ENCODE measurements around the gene SLC22A2.

SLC22A2 gene

GRCh38 chr6:160273750-160274149, 15.1 kb upstream of the SLC22A2 start:
- no peak for DNase-seq (ENCODE audit: low spot score)

DNA sequence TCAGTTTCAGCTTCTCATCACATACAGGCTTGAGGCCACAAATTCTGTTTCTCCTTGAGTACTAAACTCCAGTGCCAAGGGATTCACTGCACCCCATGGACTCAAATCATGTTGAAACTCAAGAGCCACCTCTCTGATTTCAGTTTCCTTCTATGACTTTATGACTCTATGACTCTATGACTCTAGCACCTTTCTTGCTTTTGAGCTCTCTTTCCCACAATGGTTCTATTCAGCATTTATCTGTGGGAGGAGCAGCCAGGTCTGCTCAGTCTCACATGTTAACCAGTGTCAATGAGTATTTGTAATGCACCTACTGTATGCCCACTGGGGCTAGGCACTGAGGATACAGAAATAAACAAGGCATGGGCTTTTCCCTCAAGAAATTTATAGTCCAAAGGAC, 14.6 kb upstream of the SLC22A2 start:
- no peak for DNase-seq (ENCODE audit: low spot score)

- no peak for DNase-seq (ENCODE audit: low spot score)
Measured at GRCh38 chr6:160272707-160273106, 14.1 kb upstream of the SLC22A2 start.

DNA sequence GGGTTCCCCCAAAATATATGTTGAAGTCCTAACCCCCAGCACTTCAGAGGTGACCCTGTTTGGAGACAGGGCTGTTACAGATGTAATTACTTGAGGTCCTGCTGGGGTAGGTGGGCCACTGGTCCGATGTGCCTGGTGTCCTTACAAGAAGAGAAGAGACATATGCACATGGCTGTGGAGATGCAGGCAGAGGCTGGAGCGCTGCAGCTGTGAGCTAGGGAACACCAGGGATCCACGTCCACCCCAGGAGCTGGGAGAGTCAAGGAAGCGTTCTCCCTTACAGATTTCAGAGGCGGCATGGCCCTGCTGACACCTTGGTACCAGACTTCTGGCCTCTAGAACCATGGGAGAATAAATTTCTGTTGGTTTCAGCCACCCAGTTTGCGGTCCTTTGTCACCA, 11.7 kb upstream of the SLC22A2 start:
- no peak for DNase-seq (ENCODE audit: low spot score)

GRCh38 chr6:160269771-160270170, 11.2 kb upstream of the SLC22A2 start:
- DNase-seq (ENCODE audit: low spot score), result no peak

- no peak for DNase-seq (ENCODE audit: low spot score)
Measured at GRCh38 chr6:160269023-160269521, 10.5 kb upstream of the SLC22A2 start.

DNA sequence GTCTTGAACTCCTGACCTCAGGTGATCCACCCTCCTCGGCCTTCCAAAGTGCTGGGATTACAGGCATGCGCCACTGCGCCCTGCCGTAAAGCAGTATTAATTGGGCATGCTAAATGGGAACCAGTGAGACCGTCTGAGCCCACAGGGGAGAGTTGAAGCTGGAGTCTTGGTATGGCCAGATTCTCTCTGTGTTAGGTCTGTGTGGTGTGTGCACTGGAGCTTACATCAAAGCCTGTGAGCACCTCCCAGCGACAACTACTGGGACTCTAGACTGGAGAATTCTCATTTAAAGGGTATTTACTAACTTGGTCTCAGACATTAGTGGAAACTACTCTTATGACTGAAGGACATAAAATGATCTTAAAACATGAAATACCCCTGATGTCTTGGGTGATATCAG, 8.5 kb upstream of the SLC22A2 start:
- DNase-seq (ENCODE audit: low spot score), result no peak

DNA sequence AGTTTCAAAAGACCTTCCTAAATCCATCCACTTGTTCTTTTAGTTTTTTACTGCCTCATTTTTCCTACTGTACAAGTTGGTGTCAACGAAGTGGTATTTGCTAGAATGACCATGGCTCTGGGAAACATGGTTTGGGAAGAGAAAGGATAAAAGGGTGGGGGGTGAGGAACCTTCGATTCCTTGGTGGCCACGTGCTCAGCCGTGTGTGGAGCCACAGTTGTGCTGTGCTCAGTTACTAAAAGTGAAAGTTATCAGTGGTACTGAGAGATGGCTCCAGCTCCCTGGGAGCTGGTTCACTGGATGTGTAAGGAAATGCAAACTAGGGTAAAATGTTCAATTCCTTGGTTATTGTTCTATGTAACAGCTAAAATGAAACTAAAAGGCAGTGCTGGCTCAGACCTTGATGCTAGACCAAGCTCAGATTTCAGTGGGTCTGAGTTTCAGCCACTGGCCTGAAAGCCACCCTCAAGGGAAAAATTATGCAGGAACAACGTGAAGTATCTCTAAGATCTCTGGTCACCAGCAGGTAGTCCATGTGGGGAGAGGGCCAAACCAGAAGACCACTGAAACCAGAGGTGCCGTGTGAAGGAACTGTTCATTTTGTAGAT, 7.4 kb upstream of the SLC22A2 start:
- no peak for DNase-seq (ENCODE audit: low spot score)

DNA sequence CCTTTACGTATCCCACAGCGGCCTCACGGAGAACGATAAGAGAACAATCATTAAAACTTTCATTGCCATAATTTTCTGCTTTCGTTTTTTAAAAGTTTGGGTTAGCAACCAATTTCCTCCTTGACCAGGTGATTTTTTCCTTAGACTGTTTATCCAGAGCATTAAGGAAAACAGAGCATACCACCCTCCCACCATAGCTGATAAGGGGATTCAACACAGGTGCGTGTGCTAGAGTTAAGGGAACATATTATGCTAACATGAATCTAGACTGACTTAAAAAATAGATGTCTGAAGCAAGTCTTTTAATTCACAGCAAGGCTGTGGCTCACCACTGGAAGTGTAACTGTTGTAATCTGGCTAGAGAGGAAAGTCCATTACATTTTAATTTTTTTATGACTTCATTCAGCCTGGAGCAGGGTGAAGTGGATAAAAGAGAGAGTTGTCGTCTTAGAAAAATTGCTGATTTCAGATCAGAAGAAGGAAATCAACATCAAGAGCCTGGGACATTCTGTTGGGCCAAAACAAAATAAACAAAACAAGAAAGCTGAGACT, 5.5 kb upstream of the SLC22A2 start:
- DNase-seq (ENCODE audit: low spot score), result no peak

DNA sequence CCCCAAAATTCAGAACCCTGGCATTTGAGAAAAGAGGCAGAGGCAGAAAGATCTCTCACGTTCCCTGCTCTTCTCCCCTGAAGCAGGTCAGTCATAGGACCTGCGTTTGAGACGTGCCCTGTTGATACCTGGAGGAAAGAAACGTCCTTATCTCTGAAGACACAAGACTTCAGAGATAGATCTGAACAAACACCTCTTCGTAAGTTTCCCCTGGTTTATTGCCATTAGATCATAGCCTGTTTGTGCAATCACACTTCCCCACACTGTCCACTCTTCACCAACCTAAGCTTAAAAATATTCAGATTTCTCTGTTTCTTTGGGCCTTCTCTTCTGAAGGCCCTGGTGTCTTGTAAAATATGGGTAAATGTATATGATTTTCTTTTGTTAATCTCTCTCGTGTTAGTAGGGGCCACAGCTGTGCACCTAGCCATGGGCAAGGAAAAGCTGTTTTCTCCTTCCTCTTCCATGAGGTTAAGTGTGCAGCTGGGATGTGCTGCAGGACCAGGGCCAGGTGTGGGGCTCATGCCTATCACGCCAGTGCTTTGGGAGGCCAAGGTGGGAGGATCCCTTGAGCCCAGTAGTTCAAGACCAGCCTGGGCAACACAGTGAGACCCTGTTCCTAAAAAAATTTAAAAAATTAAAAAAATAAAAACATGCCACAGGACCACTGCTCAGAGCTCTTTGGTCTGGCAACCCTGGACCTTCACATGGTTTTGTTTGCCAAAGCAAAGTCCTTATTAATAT, 4.7 kb upstream of the SLC22A2 start:
- no peak for DNase-seq (ENCODE audit: low spot score)

DNA sequence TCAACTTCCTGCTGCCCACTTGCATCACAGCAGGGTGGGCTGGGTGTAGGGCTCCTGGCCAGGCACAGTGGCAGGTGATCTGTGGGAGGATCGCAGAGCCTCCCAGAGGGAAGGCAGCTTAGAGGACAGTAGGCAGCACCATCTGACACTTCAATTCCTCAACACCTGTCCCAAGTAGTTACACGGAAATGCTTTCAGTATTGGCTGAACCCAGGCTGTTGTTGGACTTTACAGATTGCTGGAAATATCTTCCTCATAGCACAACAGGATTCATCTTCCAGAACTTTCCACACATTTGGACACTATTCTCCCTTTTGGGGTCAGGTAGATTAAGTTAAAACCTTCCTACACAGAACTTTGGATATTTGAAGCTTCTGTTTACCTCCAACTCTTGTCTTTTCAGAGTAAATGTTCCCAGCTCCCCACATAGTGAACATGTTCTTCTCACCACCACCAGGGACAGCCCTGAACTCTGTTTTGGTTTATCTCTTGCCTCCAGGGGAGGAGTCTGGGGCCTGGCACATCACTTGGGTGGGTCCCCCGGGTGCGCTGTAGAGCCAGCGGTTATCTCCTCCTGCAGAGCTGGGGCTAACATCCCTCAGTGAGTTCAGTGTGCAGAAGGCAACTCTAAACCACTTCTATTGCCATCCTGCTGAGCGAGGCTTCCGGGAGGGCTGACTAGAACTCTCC, 3.5 kb upstream of the SLC22A2 start:
- no peak for DNase-seq (ENCODE audit: low spot score)

DNA sequence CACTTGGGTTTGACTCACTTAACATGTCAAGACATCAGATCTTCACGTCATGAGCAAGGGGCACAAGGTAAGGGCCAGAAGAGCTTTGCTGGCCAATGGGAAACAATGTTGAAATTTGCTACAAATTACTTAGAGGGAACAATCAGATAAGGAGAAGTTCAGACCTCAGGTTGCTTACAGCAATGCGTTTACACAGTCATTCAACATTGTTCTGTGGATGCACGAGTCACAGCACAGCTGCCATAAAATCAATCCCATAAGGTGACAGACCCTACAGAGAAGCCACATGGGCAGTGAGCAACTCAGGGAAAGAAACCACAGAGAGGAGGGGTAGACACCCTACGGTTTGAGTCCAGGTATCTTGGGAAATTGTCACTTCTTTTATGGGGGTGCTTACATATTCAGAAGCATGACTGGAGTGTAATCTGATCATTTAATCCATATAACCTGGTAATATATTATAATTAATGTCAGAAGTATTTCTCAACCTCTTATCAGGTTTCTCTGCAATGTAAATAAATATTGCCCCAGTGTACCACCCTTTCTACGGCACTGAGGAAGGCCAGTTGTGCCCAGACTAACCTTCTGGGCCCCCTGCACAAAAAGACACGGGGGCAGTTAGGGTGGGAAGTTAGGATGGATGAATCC, 2.3 kb upstream of the SLC22A2 start:
- no peak for DNase-seq (ENCODE audit: low spot score)

DNA sequence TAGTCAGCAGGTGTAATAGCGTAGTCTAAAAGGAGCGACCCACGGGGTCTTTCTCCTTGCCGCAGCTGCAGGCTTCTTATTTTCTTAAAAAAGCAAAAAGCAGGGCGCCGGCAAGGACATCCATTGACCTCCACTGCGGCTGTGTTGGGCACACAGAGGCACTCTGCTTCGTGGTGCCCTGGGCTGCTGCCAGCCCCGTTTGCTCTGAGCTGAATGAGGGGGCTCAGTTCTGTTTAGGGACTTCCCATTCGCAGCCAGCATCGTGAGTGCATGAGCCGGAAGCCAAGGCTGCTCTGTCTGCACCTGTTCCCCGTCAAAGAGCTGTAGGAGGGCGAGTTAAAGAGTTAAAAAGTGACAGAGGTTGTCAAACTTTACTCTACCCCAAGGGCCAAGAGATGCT, 1.7 kb upstream of the SLC22A2 start:
- DNase-seq (ENCODE audit: low spot score), result no peak

DNA sequence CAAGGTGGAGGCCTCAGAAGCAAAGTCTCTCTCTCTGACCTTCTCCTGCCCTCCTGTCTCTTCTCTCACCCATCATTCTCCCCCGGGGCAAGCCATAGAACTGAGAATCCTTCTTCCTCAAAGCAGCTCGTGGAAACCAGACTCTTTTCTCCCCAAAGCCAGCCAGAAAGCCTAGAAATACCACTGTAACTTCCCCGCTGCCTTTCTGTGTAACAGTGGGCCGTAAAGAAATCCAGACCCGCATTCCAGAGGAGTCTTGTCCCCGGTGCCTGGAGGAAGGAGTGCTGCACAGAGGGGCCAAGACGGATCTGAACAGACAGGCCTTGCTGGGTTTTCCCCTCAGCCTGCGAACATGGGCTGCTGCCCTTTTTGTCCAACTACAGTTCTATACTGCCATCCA, 977 bp upstream of the SLC22A2 start:
- DNase-seq (ENCODE audit: low spot score), result no peak

- no peak for DNase-seq (ENCODE audit: low spot score)
Measured at GRCh38 chr6:160259143-160259425, 463 bp upstream of the SLC22A2 start.

- DNase-seq (ENCODE audit: low spot score), result no peak
Measured at GRCh38 chr6:160256445-160256844, 2.2 kb downstream of the SLC22A2 start.

DNA sequence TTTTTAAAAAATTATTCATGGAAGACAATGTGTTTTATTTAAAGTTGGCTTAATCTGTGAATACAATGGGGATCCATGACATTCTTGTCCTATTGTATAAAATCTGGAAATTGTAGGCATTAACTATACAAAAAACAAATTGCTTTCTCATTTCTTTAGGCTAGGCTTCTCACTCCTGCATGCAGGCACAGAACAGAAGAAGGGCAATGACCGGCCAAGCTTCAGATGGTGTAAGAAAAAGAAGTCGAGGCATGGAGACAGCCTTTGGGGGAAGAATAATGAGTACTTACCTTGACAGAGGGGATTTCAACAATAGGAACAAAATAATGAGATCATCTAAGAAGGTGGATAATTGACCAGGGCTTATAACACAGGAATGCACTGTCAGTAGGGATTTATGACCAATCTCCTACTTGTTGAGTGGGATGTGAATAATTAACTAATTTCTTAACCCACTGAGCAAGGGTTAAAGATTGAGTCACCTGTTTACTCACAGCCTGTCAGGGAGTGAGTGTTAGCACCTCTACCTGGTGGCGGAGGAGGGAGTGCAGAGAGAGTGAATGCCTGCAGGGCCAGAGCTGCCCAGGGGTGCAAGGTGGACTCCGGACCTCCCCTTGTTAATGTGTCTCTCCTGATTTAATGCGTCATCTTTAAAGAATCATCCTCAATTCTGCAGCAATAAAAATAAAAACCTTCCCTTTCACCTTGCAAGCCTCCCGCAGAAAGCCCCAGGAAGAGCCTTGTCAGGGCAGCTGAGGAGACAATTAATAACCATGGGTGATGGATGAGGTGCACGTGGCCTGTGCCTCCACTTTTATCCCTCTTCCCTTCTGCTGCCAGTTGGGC, 3.9 kb downstream of the SLC22A2 start:
- DNase-seq (ENCODE audit: low spot score), result no peak

DNA sequence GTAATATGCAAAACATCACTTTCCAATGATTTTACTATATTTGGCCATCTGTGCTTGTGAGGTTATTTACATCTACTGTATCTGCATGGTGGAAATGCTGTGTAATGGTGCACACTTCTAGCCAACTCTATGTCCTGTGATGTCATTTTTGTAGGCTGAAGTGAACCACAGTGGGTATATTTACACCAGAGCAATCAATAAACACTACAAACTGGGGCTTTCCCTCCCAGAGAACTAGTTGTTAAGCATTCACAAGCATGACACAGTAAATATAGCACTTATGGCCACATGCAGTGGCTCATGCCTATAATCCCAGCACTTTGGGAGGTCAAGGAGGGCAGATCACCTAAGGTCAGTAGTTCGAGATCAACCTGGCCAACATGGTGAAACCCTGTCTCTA, 4.9 kb downstream of the SLC22A2 start:
- DNase-seq (ENCODE audit: low spot score), result no peak

- DNase-seq (ENCODE audit: low spot score), result no peak
Measured at GRCh38 chr6:160253292-160253691, 5.3 kb downstream of the SLC22A2 start.

DNA sequence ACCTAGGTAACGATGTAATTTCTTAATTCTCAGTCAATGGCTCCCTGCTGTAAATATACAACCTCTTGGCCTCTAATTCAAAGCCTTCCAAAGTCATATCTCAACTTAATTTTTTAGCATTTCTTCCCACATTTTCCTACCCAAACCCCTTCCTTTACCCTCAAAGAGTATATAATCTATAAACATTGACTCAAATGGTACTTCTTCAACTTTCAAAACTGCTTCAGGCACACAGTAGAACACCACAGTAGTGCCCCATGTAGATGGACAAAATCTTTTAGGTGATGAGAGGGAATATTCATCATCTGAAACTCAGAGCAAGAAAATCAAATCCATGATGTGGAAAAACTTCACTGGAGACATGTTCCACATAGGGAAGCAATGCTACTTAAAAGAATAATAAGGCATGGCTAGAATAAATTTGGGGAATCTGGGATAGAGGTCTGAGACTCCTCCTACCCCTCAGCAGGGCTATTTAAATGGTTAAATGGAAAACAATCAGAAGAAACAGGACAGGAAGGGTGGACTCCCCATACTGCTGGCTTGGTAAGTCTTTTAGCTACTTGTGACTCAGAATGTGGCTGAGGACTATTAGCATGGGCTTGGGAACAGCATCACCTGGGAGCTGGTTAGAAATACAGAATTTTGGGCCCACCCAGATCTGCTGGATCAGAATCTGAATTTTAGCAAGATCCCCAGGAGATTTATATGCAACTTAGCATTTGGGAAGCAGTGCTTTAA, 6.4 kb downstream of the SLC22A2 start:
- no peak for DNase-seq (ENCODE audit: low spot score)

DNA sequence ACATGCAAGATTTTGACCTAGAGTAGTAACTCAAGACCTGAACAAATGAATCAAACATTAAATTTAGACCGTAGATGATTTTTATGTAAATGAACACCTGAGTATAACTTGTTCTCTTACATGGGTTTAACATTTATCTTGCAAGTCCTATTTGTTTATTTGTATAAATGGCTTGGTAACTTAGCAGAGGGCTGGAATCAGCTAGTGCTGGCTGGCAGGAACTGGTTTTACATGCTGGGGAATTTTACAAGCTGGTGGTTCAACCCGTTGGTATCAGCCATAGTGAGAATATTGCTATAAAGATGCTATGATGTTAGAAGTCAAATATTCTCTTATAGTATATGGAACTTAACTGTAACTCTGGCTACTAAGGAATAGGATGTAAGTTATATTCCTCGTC, 8.9 kb downstream of the SLC22A2 start:
- no peak for DNase-seq (ENCODE audit: low spot score)

Measured in germinal center (tissue), 1 donor.